ENCODE data around the gene BUD23. TPM values are rescaled to one million over a fixed set of nuclear protein-coding genes. Genes with fewer than 3 reads are reported as not detected.

The BUD23 gene
- total RNA-seq, 2 donors from 2014 or later, result 58.9 to 60.9 TPM

GRCh38 chr7:73700581-73701134 is 17.3 kb downstream of the BUD23 start:
- Histone ChIP-seq H3K27ac (no peak overlapping the region), H3K27me3 (no peaks in the 10 kb centered on the region), H3K4me3 (no peak overlapping the region), H3K36me3 (peaks cover 18% of the 10 kb centered on the region), H3K4me1 (peaks cover 0 to 9% of the 10 kb centered on the region in 2 donors), H3K9me3 (no peaks in the 10 kb centered on the region)
- TF ChIP-seq CTCF (IDR thresholded peaks at IDR 0.05), result no peak
- DNase-seq (ENCODE audit: low spot score), result no peak

- Histone ChIP-seq H3K36me3 (peaks cover 11% of the 10 kb centered on the region), H3K27me3 (no peaks in the 10 kb centered on the region), H3K4me1 (peaks cover 0 to 9% of the 10 kb centered on the region in 2 donors), H3K4me3 (no peak overlapping the region), H3K9me3 (no peaks in the 10 kb centered on the region), H3K27ac (no peak overlapping the region)
- TF ChIP-seq CTCF (IDR thresholded peaks at IDR 0.05), result peak; percentile 17 to 44
- no peak for DNase-seq (ENCODE audit: low spot score)
Observed at GRCh38 chr7:73701357-73701995, 18.1 kb downstream of the BUD23 start.

- H3K36me3 ChIP-seq, result peaks cover 7% of the 10 kb centered on the region
- no peaks in the 10 kb centered on the region for H3K27me3 ChIP-seq
- H3K9me3 ChIP-seq, result no peaks in the 10 kb centered on the region
- H3K4me1 ChIP-seq, result peaks cover 0 to 9% of the 10 kb centered on the region in 2 donors
- TF ChIP-seq CTCF (IDR thresholded peaks at IDR 0.05), result no peak
- no peak overlapping the region for H3K27ac ChIP-seq
- no peak for DNase-seq (ENCODE audit: low spot score)
- no peak overlapping the region for H3K4me3 ChIP-seq
Observed at GRCh38 chr7:73702226-73702625, 18.8 kb downstream of the BUD23 start.

GRCh38 chr7:73702665-73703064 is 19.3 kb downstream of the BUD23 start:
- DNase-seq (ENCODE audit: low spot score), result no peak
- H3K27me3 ChIP-seq, result no peaks in the 10 kb centered on the region
- no peak overlapping the region for H3K27ac ChIP-seq
- H3K4me3 ChIP-seq, result no peak overlapping the region
- TF ChIP-seq CTCF (IDR thresholded peaks at IDR 0.05), result no peak
- H3K4me1 ChIP-seq, result peaks cover 0 to 9% of the 10 kb centered on the region in 2 donors
- no peaks in the 10 kb centered on the region for H3K9me3 ChIP-seq
- H3K36me3 ChIP-seq, result peaks cover 2% of the 10 kb centered on the region

- H3K4me1 ChIP-seq, result peaks cover 0 to 9% of the 10 kb centered on the region in 2 donors
- H3K27ac ChIP-seq, result no peak overlapping the region
- H3K4me3 ChIP-seq, result no peak overlapping the region
- H3K27me3 ChIP-seq, result no peaks in the 10 kb centered on the region
- no peak for TF ChIP-seq CTCF (IDR thresholded peaks at IDR 0.05)
- DNase-seq (ENCODE audit: low spot score), result no peak
- no peaks in the 10 kb centered on the region for H3K36me3 ChIP-seq
- H3K9me3 ChIP-seq, result no peaks in the 10 kb centered on the region
Observed at GRCh38 chr7:73703225-73703624, 19.8 kb downstream of the BUD23 start.

Measured in right atrium auricular region (tissue), 2 donors.